ENCODE results near the gene PLEKHA8. TPM values are rescaled to one million over a fixed set of nuclear protein-coding genes. Genes with fewer than 3 reads are reported as not detected.

The PLEKHA8 gene
- total RNA-seq, 1 donor from 2014 or later = 4.8 TPM

- Histone ChIP-seq H3K36me3 (peaks cover 0 to 2% of the 10 kb centered on the region in 2 donors), H3K4me3 (peak overlapping the region in 1 of 2 donors; percentile 29), H3K27ac (peak overlapping the region; percentile 51 to 74), H3K27me3 (no peaks in the 10 kb centered on the region), H3K9me3 (no peaks in the 10 kb centered on the region), H3K4me1 (peaks cover 12 to 39% of the 10 kb centered on the region in 2 donors)
- TF ChIP-seq, protein P1, sequence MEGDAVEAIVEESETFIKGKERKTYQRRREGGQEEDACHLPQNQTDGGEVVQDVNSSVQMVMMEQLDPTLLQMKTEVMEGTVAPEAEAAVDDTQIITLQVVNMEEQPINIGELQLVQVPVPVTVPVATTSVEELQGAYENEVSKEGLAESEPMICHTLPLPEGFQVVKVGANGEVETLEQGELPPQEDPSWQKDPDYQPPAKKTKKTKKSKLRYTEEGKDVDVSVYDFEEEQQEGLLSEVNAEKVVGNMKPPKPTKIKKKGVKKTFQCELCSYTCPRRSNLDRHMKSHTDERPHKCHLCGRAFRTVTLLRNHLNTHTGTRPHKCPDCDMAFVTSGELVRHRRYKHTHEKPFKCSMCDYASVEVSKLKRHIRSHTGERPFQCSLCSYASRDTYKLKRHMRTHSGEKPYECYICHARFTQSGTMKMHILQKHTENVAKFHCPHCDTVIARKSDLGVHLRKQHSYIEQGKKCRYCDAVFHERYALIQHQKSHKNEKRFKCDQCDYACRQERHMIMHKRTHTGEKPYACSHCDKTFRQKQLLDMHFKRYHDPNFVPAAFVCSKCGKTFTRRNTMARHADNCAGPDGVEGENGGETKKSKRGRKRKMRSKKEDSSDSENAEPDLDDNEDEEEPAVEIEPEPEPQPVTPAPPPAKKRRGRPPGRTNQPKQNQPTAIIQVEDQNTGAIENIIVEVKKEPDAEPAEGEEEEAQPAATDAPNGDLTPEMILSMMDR (IDR thresholded peaks at IDR 0.05) = no peak
- DNase-seq (ENCODE audit: low spot score in 2 of 2) = peak in 1 of 2 donors; percentile 90
- intact Hi-C loops (cut with DNase I) = loop anchor here (2.0 to 5.0 kb wide), 4 partner anchors 26 to 335 kb away; partner anchors contain the start of genes NOD1 and ZNRF2
Measured at GRCh38 chr7:30142710-30143109, 114.5 kb downstream of the PLEKHA8 start.

DNA sequence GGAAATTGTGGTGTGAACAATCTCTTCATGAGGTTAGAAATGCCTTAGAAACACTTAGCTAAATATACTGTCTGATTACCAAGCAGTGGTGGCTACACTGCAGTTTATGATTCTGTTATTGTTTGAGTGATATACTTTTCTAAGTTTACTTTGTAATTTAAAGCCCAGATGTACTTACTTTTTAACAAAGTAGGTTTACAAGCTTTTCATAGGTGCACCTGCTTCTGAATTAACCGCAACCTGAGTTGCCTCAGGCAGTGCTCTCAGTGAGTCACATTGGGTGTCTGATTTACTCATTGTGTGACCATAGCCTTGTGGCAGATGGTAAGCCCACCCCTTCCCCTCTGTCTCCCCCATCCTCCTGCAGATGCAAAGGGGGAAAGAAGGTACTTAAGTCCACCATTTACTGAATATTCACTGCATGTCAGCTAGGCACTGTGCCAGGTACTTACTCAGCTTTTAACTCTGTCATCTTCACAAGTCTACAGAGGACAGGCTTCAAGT is 115.6 kb downstream of the PLEKHA8 start:
- DNase-seq (ENCODE audit: low spot score in 2 of 2) = no peak
- Histone ChIP-seq H3K27ac (peak overlapping the region; percentile 51 to 74), H3K4me1 (peaks cover 12 to 39% of the 10 kb centered on the region in 2 donors), H3K27me3 (no peaks in the 10 kb centered on the region), H3K4me3 (no peak overlapping the region), H3K36me3 (peaks cover 2 to 5% of the 10 kb centered on the region in 2 donors), H3K9me3 (no peaks in the 10 kb centered on the region)
- intact Hi-C loops (cut with DNase I) = loop anchor here (2.0 to 5.0 kb wide), 4 partner anchors 27 to 334 kb away; partner anchors contain the start of genes NOD1 and ZNRF2
- TF ChIP-seq, protein P1 (IDR thresholded peaks at IDR 0.05) = no peak

GRCh38 chr7:30144657-30145306 is 116.6 kb downstream of the PLEKHA8 start:
- Histone ChIP-seq H3K36me3 (peaks cover 5 to 12% of the 10 kb centered on the region in 2 donors), H3K4me1 (peaks cover 12 to 35% of the 10 kb centered on the region in 2 donors), H3K4me3 (no peak overlapping the region), H3K27me3 (no peaks in the 10 kb centered on the region), H3K9me3 (no peaks in the 10 kb centered on the region), H3K27ac (no peak overlapping the region)
- intact Hi-C loops (cut with DNase I) = loop anchor here (5.0 kb wide), 1 partner anchor 333 kb away; the partner anchor contains the start of gene NOD1
- TF ChIP-seq, protein P1 (IDR thresholded peaks at IDR 0.05) = no peak
- DNase-seq (ENCODE audit: low spot score in 2 of 2) = no peak

- Histone ChIP-seq H3K27me3 (no peaks in the 10 kb centered on the region), H3K9me3 (no peaks in the 10 kb centered on the region), H3K4me1 (peaks cover 9 to 33% of the 10 kb centered on the region in 2 donors), H3K36me3 (peaks cover 11 to 14% of the 10 kb centered on the region in 2 donors), H3K4me3 (no peak overlapping the region), H3K27ac (no peak overlapping the region)
- intact Hi-C loops (cut with DNase I) = no loop called here
- TF ChIP-seq, protein P1 (IDR thresholded peaks at IDR 0.05) = no peak
- DNase-seq (ENCODE audit: low spot score in 2 of 2) = no peak
Measured at GRCh38 chr7:30145426-30145970, 117.3 kb downstream of the PLEKHA8 start.

DNA sequence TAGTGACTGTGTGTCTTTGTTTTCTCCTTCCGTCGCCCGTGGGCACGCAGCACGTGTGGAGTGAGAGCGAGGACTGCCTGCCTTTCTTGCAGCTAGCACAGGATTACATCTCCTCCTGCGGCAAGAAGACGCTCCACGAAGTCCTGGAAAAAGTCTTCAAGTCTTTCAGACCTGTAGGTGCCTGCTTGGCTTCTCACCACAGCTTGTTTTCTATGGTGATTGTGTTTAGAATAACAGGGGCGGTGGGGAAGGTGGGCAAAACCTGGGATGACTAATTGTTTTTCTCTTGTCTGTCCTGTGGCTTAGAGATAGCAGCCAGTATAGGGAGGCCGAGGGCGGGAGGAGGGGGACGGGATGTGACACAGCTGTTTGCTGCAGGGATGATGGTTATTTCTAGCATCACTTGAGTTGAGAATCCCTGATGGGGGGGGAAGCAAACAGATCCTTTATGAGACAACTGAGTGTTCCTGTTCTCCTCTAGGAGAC is 118.0 kb downstream of the PLEKHA8 start:
- Histone ChIP-seq H3K27me3 (no peaks in the 10 kb centered on the region), H3K9me3 (no peaks in the 10 kb centered on the region), H3K4me1 (peaks cover 9 to 30% of the 10 kb centered on the region in 2 donors), H3K27ac (no peak overlapping the region), H3K4me3 (no peak overlapping the region), H3K36me3 (peaks cover 11 to 17% of the 10 kb centered on the region in 2 donors)
- DNase-seq (ENCODE audit: low spot score in 2 of 2) = peak in 1 of 2 donors; percentile 54
- intact Hi-C loops (cut with DNase I) = no loop called here
- TF ChIP-seq, protein P1 (IDR thresholded peaks at IDR 0.05) = no peak
